ENCODE measurements around the gene PDE4D.

PDE4D gene

GRCh38 chr5:58925627-58926540, 967.6 kb downstream of the PDE4D start:
- DNase-seq (ENCODE audit: low spot score) = no peak

DNA sequence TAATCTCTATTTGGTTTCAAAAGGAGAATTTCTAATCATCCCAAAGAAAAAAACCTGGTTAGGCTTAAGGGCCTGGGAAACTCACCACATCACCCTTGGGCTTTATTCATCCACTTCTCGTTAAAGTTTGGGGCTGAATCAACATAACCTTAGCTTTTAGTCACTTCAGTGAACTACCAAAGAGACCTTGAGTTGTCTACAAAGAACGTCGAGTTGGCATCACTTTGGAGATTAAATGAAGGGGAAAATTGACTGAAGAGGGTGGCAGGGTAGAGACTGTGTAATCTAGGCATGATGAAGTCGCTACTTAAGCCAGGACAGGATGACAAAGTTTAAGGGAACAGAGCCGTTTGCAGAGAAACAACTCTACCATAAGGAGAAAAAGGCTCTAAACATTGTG, 969.2 kb downstream of the PDE4D start:
- no peak for DNase-seq (ENCODE audit: low spot score)

GRCh38 chr5:58923355-58923754, 970.2 kb downstream of the PDE4D start:
- no peak for DNase-seq (ENCODE audit: low spot score)

GRCh38 chr5:58922461-58923171, 970.9 kb downstream of the PDE4D start:
- DNase-seq (ENCODE audit: low spot score) = no peak

GRCh38 chr5:58921159-58921558, 972.4 kb downstream of the PDE4D start:
- DNase-seq (ENCODE audit: low spot score) = no peak

DNA sequence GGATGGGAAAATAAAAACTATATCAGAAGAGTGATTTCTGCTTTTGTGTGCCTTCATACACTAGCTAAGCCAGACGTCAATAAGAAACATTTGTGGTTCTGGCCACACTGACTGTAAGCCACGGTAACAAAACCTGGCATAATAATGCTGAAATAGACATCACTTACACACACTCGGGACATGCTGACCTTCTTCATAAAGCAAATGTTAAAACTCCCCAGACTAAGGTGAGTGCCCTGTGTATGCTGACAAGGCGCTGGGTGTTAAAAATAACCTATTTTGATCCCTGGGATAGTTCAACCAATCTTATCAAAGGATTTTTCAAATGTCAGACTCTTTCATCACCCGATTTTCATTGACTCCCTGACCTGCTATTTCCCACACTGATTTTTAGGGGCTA, 973.7 kb downstream of the PDE4D start:
- DNase-seq (ENCODE audit: low spot score) = no peak

Measured in RKO (cell line).